Left ventricle myocardium inferior (tissue), 1 donor: ENCODE data around the gene PRDM16. TPM values are rescaled to one million over a fixed set of nuclear protein-coding genes. Genes with fewer than 3 reads are reported as not detected.

Experiments used
- DNase-seq: peaks from one replicate; pipeline ENCODE4 v3.0.0-alpha.2; 2020
- H3K27ac ChIP-seq: fragments of 200-600 bp; replicated peaks from 2 replicates; pipeline ENCODE4 v1.8.0; 2021
- H3K27me3 ChIP-seq: fragments of 200-600 bp; 2 replicates; pipeline ENCODE4 v1.8.0; 2021; ENCODE audit warnings: low read depth
- H3K36me3 ChIP-seq: fragments of 200-600 bp; 2 replicates; pipeline ENCODE4 v1.8.0; 2021
- H3K4me1 ChIP-seq: fragments of 200-600 bp; 2 replicates; pipeline ENCODE4 v1.8.0; 2021
- H3K4me3 ChIP-seq: fragments of 200-600 bp; 2 replicates; pipeline ENCODE4 v1.8.0; 2021; ENCODE audit warnings: mild to moderate bottlenecking, moderate library complexity
- H3K9me3 ChIP-seq: fragments of 200-600 bp; replicated peaks from 2 replicates; pipeline ENCODE4 v1.8.0; 2021
- intact Hi-C: fragments of 100-400 bp; cut with micrococcal nuclease; formaldehyde crosslinking; loops from one replicate; pipeline ENCODE4 v1.11.0; 2022
- total RNA-seq: library from RNA; stranded (reverse); fragmentation: NEBNext Ultra II Directional; extraction: Animal tissue kit (Norgen Biotek cat#: 25700); gene quantifications from one replicate; pipeline ENCODE4 v1.2.1, GENCODE V29; 2021
- TF ChIP-seq, protein P1 (sequence below): fragments of 200-600 bp; IDR thresholded peaks from 2 replicates; pipeline ENCODE4 v1.8.0; 2021; ENCODE audit warnings: antibody characterized with exemption, mild to moderate bottlenecking, borderline replicate concordance
- donor health status: DM: no; HTN: yes; CAD: no; lungs with severe emphysema.

PRDM16 gene
- total RNA-seq, 1 donor from 2014 or later: 16.6 TPM

DNA sequence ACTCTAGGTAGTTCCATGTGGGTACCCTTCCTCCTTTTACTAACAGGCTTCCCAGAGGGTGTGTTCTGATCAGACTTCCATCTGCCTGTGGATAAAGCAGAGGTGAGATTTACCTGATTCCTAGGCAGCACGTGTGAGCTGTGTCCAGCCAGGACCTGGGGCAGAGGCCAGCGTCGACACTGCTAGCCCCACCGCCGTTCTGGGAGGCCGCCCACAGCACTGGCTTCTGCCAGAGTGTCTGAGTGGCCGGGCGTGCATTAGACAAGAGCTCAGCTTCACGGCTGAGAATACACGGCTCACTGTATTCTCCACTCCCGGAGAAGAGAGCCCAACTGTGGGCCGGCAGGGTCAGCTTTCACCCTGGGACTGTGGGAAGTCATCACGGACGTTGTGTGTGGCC lies 82.5 kb downstream of the PRDM16 start:
- Histone ChIP-seq H3K4me1 (peaks cover 19% of the 10 kb centered on the region), H3K9me3 (no peaks in the 10 kb centered on the region), H3K27ac (no peak overlapping the region), H3K27me3 (peaks cover 31% of the 10 kb centered on the region), H3K4me3 (no peak overlapping the region), H3K36me3 (no peaks in the 10 kb centered on the region)
- TF ChIP-seq, protein P1, sequence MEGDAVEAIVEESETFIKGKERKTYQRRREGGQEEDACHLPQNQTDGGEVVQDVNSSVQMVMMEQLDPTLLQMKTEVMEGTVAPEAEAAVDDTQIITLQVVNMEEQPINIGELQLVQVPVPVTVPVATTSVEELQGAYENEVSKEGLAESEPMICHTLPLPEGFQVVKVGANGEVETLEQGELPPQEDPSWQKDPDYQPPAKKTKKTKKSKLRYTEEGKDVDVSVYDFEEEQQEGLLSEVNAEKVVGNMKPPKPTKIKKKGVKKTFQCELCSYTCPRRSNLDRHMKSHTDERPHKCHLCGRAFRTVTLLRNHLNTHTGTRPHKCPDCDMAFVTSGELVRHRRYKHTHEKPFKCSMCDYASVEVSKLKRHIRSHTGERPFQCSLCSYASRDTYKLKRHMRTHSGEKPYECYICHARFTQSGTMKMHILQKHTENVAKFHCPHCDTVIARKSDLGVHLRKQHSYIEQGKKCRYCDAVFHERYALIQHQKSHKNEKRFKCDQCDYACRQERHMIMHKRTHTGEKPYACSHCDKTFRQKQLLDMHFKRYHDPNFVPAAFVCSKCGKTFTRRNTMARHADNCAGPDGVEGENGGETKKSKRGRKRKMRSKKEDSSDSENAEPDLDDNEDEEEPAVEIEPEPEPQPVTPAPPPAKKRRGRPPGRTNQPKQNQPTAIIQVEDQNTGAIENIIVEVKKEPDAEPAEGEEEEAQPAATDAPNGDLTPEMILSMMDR: no peak
- no peak for DNase-seq
- intact Hi-C loops: no loop called here

DNA sequence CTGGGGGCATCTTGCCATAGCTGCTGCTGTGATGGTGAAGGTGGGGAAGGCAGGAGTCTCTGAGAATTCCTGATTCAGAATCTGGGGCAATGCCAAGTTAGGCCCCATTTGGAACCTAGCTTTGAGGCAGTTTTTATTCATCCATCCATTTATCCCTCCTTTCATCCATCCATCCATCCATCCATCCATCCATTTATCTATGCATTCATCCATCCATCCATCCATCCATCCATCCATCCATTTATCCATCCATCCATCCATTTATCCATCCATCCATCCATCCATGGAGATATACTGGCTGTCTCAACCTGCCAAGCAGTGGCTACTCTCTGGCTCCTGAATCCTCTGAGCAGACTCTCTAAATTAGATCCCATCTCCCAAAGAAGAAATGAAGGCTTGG lies 83.1 kb downstream of the PRDM16 start:
- TF ChIP-seq, protein P1: no peak
- H3K36me3 ChIP-seq: no peaks in the 10 kb centered on the region
- intact Hi-C loops: no loop called here
- no peak overlapping the region for H3K4me3 ChIP-seq
- no peak for DNase-seq
- no peak overlapping the region for H3K27ac ChIP-seq
- peaks cover 24% of the 10 kb centered on the region for H3K4me1 ChIP-seq
- peaks cover 37% of the 10 kb centered on the region for H3K27me3 ChIP-seq
- no peaks in the 10 kb centered on the region for H3K9me3 ChIP-seq

DNA sequence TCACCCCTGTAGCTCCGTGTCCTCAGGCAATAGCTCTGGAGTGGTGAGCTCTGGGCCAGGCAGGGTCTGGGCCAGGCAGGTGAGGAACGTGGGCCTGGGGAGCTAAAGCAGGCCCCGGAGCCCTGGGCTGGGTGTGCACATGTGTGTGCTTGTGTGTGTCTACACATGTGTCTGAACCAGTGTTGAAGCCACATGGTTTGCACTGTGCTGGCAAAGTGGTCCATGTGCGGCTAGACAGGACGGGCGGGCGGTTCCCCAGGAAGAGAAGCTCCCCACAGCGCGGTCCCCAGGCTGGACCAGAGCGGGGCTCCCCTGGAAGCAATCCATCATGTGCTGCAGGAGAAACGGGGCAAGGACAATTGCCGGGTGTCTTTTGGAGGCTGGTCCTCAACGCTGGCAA lies 84.2 kb downstream of the PRDM16 start:
- no peak overlapping the region for H3K27ac ChIP-seq
- no peak for DNase-seq
- no peaks in the 10 kb centered on the region for H3K9me3 ChIP-seq
- H3K4me1 ChIP-seq: peaks cover 27% of the 10 kb centered on the region
- intact Hi-C loops: no loop called here
- H3K4me3 ChIP-seq: no peak overlapping the region
- H3K27me3 ChIP-seq: peaks cover 37% of the 10 kb centered on the region
- TF ChIP-seq, protein P1: no peak
- no peaks in the 10 kb centered on the region for H3K36me3 ChIP-seq

DNA sequence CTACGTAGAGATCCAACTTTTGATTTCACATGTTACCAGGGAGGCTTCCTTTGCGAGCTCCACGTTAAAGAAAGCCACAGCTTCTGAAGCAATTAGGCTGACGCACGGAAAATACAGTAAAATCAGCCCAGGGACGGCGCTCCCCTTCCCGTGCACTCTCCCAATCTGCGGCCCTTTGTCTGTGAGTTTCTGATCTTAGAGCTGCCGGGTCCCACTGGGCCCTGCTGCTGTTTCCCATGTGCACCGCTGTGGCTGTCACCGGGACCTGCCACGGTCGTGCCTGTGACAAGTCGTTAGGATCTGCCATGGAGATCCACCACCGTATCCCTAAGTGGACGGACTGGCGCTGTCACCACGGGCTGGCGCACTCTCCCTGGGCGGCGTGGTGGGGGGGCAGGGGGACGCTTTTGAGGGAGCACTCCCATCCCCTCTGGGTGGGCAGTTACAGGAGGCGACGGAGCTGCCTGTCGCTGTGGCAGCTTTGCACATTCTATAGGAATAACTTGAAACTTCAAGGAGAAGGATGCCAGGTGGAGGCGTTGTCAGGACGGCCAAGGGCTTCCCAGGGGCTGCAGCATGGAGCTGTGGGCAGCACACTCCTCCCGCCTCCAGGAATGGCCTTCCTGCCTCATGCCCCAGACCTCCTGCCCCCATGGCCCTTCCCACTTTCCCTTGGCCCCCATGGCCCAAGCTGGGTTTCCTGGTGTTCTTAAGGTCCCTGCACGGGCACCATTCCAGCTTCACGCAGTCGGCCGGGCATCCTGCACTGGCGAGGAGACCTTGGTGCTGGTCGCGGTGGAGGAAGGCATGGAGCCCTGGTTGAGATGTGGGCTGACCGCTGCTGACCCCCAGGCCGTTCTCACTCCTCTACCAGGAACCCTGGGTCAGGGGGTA lies 85.1 kb downstream of the PRDM16 start:
- Histone ChIP-seq H3K4me3 (no peak overlapping the region), H3K4me1 (peaks cover 27% of the 10 kb centered on the region), H3K27me3 (peaks cover 37% of the 10 kb centered on the region), H3K36me3 (no peaks in the 10 kb centered on the region), H3K27ac (no peak overlapping the region), H3K9me3 (no peaks in the 10 kb centered on the region)
- no peak for DNase-seq
- TF ChIP-seq, protein P1: no peak
- intact Hi-C loops: no loop called here

DNA sequence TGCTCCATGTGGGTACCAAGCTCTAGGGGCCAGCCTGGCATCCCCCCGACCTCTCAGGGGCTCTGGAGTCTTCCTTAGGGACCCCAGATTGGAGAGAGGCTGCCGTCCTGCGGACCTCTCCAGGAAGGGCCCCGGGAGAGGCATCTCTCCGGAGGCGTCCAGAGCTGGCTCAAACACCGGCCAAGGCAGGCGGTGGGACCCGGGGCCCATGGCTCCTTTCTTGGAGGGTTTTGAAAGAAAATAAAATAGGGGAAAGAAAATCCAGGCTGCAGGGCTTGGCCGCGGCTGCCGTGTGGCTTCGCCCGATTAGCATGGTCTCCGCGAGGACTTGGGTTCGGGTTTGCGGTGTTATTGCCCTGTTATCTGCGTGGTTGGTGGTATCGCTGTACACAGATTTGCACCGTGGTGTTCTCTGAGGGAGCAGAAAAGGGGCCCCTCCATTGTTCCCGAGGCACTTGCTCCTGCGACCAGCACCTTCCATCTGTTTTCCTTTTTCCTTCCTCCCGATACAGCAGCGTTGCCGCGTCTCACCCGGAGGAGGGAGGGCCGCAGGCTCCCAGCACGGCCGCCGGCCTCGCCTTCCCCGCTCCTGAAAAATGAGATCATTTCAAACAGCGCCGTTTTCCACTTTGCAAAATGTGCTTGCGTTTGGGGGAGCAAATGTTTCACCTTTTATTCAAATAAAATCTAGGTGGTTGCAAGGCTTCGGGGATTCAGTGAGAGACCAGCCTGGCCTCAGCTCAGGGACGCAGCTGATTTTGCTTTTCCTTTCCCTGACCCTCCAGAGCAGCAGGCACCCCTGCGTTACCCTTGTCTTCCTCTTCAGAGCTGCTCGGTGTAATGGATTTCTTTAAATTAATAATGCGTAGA lies 86.3 kb downstream of the PRDM16 start:
- no peak for DNase-seq
- TF ChIP-seq, protein P1: no peak

More for the DNA sequence above, 86.3 kb downstream of the PRDM16 start:
- Histone ChIP-seq H3K4me1 (peaks cover 27% of the 10 kb centered on the region), H3K27ac (no peak overlapping the region), H3K27me3 (peaks cover 37% of the 10 kb centered on the region), H3K4me3 (no peak overlapping the region), H3K36me3 (no peaks in the 10 kb centered on the region), H3K9me3 (no peaks in the 10 kb centered on the region)
- intact Hi-C loops: no loop called here
